Mesendoderm (in vitro differentiated cells): ENCODE results near the gene HSD17B12.

Experiments used
- DNase-seq: peaks from one replicate; pipeline ENCODE4 v3.0.0; 2013
- H2AK5ac ChIP-seq: 2 replicates; pipeline ENCODE4 v1.6.1; 2013; ENCODE audit warnings: low read length, inconsistent platforms
- H2BK120ac ChIP-seq: 2 replicates; pipeline ENCODE4 v1.6.1; 2013; ENCODE audit warnings: low read depth, mild to moderate bottlenecking, low read length, moderate library complexity, mixed read lengths
- H2BK15ac ChIP-seq: replicated peaks from 2 replicates; pipeline ENCODE4 v1.6.1; 2013; ENCODE audit warnings: low read depth, mild to moderate bottlenecking, moderate library complexity
- H2BK5ac ChIP-seq: 2 replicates; pipeline ENCODE4 v1.6.1; 2013; ENCODE audit warnings: low read length, inconsistent platforms
- H3K18ac ChIP-seq: 2 replicates; pipeline ENCODE4 v1.6.1; 2013; ENCODE audit warnings: mild to moderate bottlenecking, low read length, mixed read lengths
- H3K23ac ChIP-seq: one replicate; pipeline ENCODE4 v1.6.1; 2013; ENCODE audit warnings: low read length
- H3K27ac ChIP-seq: 2 replicates; pipeline ENCODE4 v1.5.1; 2013; ENCODE audit warnings: low read depth, mild to moderate bottlenecking, inconsistent platforms, low read length, moderate library complexity
- H3K27me3 ChIP-seq: 2 replicates; pipeline ENCODE4 v1.6.1; 2013; ENCODE audit warnings: low read length, control low read depth, mild to moderate bottlenecking, inconsistent platforms; ENCODE audit not compliant: insufficient read depth, poor library complexity
- H3K36me3 ChIP-seq: 2 replicates; pipeline ENCODE4 v1.6.1; 2013; ENCODE audit warnings: low read length, inconsistent platforms; ENCODE audit not compliant: control insufficient read depth, insufficient read depth
- H3K4ac ChIP-seq: one replicate; pipeline ENCODE4 v1.6.1; 2013; ENCODE audit warnings: low read depth, mild to moderate bottlenecking, low read length, moderate library complexity
- H3K4me1 ChIP-seq: 2 replicates; pipeline ENCODE4 v1.6.1; 2013; ENCODE audit warnings: low read depth, low read length, inconsistent platforms; ENCODE audit not compliant: control insufficient read depth
- H3K4me2 ChIP-seq: 2 replicates; pipeline ENCODE4 v1.6.1; 2013; ENCODE audit warnings: low read length
- H3K4me3 ChIP-seq: 2 replicates; pipeline ENCODE4 v1.5.1; 2013; ENCODE audit warnings: mild to moderate bottlenecking, low read length
- H3K56ac ChIP-seq: one replicate; pipeline ENCODE4 v1.6.1; 2013; ENCODE audit warnings: low read length
- H3K79me1 ChIP-seq: 2 replicates; pipeline ENCODE4 v1.6.1; 2013; ENCODE audit warnings: low read length, inconsistent platforms
- H3K79me2 ChIP-seq: 2 replicates; pipeline ENCODE4 v1.6.1; 2013; ENCODE audit warnings: mild to moderate bottlenecking, low read length; ENCODE audit not compliant: control insufficient read depth, insufficient read depth
- H3K9ac ChIP-seq: 2 replicates; pipeline ENCODE4 v1.6.1; 2013; ENCODE audit warnings: low read length, inconsistent platforms
- H4K5ac ChIP-seq: one replicate; pipeline ENCODE4 v1.6.1; 2013; ENCODE audit warnings: low read length
- H4K8ac ChIP-seq: one replicate; pipeline ENCODE4 v1.6.1; 2013; ENCODE audit warnings: low read depth, mild to moderate bottlenecking, control low read depth, low read length, moderate library complexity
- WGBS: extraction: QIAGEN DNeasy Blood & Tissue Kit; methylation state at CpG from one replicate; pipeline ENCODE4 v1.1.7; 2013; ENCODE audit warnings: low lambda C conversion rate, missing lambda C conversion rate; ENCODE audit not compliant: insufficient coverage; ENCODE audit errors: extremely low coverage; 5-methylcytosine and 5-hydroxymethylcytosine counted together

Gene HSD17B12

GRCh38 chr11:43845816-43846215 lies 165.3 kb downstream of the HSD17B12 start:
- peaks cover 2% of the 10 kb centered on the region for H3K79me1 ChIP-seq
- H3K18ac ChIP-seq: no peak overlapping the region
- no peak overlapping the region for H3K9ac ChIP-seq
- no peak overlapping the region for H3K27ac ChIP-seq
- no peak overlapping the region for H3K23ac ChIP-seq
- H3K4ac ChIP-seq: no peak overlapping the region
- H3K56ac ChIP-seq: no peak overlapping the region
- no peak overlapping the region for H2BK5ac ChIP-seq
- no peaks in the 10 kb centered on the region for H3K36me3 ChIP-seq
- no peak overlapping the region for H4K8ac ChIP-seq
- H3K79me2 ChIP-seq: no peaks in the 10 kb centered on the region
- no peak for DNase-seq
- H2BK120ac ChIP-seq: no peak overlapping the region
- H2AK5ac ChIP-seq: no peak overlapping the region
- no peak overlapping the region for H3K4me3 ChIP-seq
- WGBS: no CpG with 5 or more reads among the region's 3 CpGs
- H4K5ac ChIP-seq: no peak overlapping the region
- H3K4me2 ChIP-seq: no peak overlapping the region
- H2BK15ac ChIP-seq: no peak overlapping the region
- no peaks in the 10 kb centered on the region for H3K27me3 ChIP-seq
- H3K4me1 ChIP-seq: no peaks in the 10 kb centered on the region

- H2BK5ac ChIP-seq: no peak overlapping the region
- no peaks in the 10 kb centered on the region for H3K79me2 ChIP-seq
- DNase-seq: peak; percentile 84
- no peak overlapping the region for H3K27ac ChIP-seq
- H3K4me3 ChIP-seq: no peak overlapping the region
- no peak overlapping the region for H2BK15ac ChIP-seq
- no peak overlapping the region for H4K8ac ChIP-seq
- no peak overlapping the region for H3K18ac ChIP-seq
- no peak overlapping the region for H3K4me2 ChIP-seq
- H3K23ac ChIP-seq: no peak overlapping the region
- no CpG with 5 or more reads among the region's 4 CpGs for WGBS
- no peak overlapping the region for H3K9ac ChIP-seq
- no peaks in the 10 kb centered on the region for H3K36me3 ChIP-seq
- H3K4ac ChIP-seq: no peak overlapping the region
- no peak overlapping the region for H4K5ac ChIP-seq
- no peaks in the 10 kb centered on the region for H3K4me1 ChIP-seq
- no peak overlapping the region for H2BK120ac ChIP-seq
- H3K79me1 ChIP-seq: no peaks in the 10 kb centered on the region
- no peak overlapping the region for H2AK5ac ChIP-seq
- no peak overlapping the region for H3K56ac ChIP-seq
- H3K27me3 ChIP-seq: no peaks in the 10 kb centered on the region
These were observed 171.6 kb downstream of the HSD17B12 start for GRCh38 chr11:43852057-43852636.

GRCh38 chr11:43853781-43854180 lies 173.2 kb downstream of the HSD17B12 start:
- Histone ChIP-seq H3K4me2 (no peak overlapping the region), H3K56ac (no peak overlapping the region), H4K8ac (no peak overlapping the region), H2BK120ac (no peak overlapping the region), H3K36me3 (no peaks in the 10 kb centered on the region), H3K18ac (no peak overlapping the region), H2BK15ac (no peak overlapping the region), H3K79me2 (no peaks in the 10 kb centered on the region), H3K79me1 (no peaks in the 10 kb centered on the region), H3K4me3 (no peak overlapping the region), H3K27ac (no peak overlapping the region), H3K9ac (no peak overlapping the region), H3K27me3 (no peaks in the 10 kb centered on the region), H3K4ac (no peak overlapping the region), H2BK5ac (no peak overlapping the region), H3K23ac (no peak overlapping the region), H3K4me1 (no peaks in the 10 kb centered on the region), H2AK5ac (no peak overlapping the region), H4K5ac (no peak overlapping the region)
- DNase-seq: no peak

- no peak overlapping the region for H3K9ac ChIP-seq
- no peaks in the 10 kb centered on the region for H3K36me3 ChIP-seq
- H3K4me3 ChIP-seq: no peak overlapping the region
- H3K56ac ChIP-seq: no peak overlapping the region
- no peak overlapping the region for H4K5ac ChIP-seq
- no peak overlapping the region for H4K8ac ChIP-seq
- no peak for DNase-seq
- H3K27ac ChIP-seq: no peak overlapping the region
- no peaks in the 10 kb centered on the region for H3K79me2 ChIP-seq
- no peak overlapping the region for H2BK120ac ChIP-seq
- H3K4me1 ChIP-seq: no peaks in the 10 kb centered on the region
- no peaks in the 10 kb centered on the region for H3K27me3 ChIP-seq
- no peak overlapping the region for H2BK15ac ChIP-seq
- no peak overlapping the region for H3K18ac ChIP-seq
- no peaks in the 10 kb centered on the region for H3K79me1 ChIP-seq
- no peak overlapping the region for H3K4me2 ChIP-seq
- H2AK5ac ChIP-seq: no peak overlapping the region
- no peak overlapping the region for H3K23ac ChIP-seq
- H2BK5ac ChIP-seq: no peak overlapping the region
- no peak overlapping the region for H3K4ac ChIP-seq
- no CpG with 5 or more reads among the region's 3 CpGs for WGBS
These were observed 176.5 kb downstream of the HSD17B12 start for GRCh38 chr11:43856993-43857392.

- Histone ChIP-seq H3K27me3 (no peaks in the 10 kb centered on the region), H3K23ac (no peak overlapping the region), H2BK5ac (no peak overlapping the region), H2BK120ac (no peak overlapping the region), H3K4me2 (no peak overlapping the region), H3K79me2 (no peaks in the 10 kb centered on the region), H3K79me1 (no peaks in the 10 kb centered on the region), H3K4ac (no peak overlapping the region), H3K18ac (no peak overlapping the region), H4K8ac (no peak overlapping the region), H3K27ac (no peak overlapping the region), H4K5ac (no peak overlapping the region), H3K56ac (no peak overlapping the region), H2AK5ac (no peak overlapping the region), H3K9ac (no peak overlapping the region), H2BK15ac (no peak overlapping the region), H3K4me1 (no peaks in the 10 kb centered on the region), H3K4me3 (no peak overlapping the region), H3K36me3 (no peaks in the 10 kb centered on the region)
- WGBS: no CpG with 5 or more reads among the region's 2 CpGs
- DNase-seq: no peak
These were observed 180.6 kb downstream of the HSD17B12 start for GRCh38 chr11:43861141-43861540.

GRCh38 chr11:43866520-43866919 lies 186.0 kb downstream of the HSD17B12 start:
- no peak for DNase-seq
- H3K79me2 ChIP-seq: no peaks in the 10 kb centered on the region
- no CpG with 5 or more reads among the region's 2 CpGs for WGBS

More at GRCh38 chr11:43866520-43866919, 186.0 kb downstream of the HSD17B12 start:
- no peaks in the 10 kb centered on the region for H3K4me1 ChIP-seq
- H4K5ac ChIP-seq: no peak overlapping the region
- no peaks in the 10 kb centered on the region for H3K36me3 ChIP-seq
- H2BK5ac ChIP-seq: no peak overlapping the region
- no peak overlapping the region for H3K23ac ChIP-seq
- no peaks in the 10 kb centered on the region for H3K79me1 ChIP-seq
- no peak overlapping the region for H3K4me2 ChIP-seq
- H3K27ac ChIP-seq: no peak overlapping the region
- H3K4ac ChIP-seq: no peak overlapping the region
- no peaks in the 10 kb centered on the region for H3K27me3 ChIP-seq
- no peak overlapping the region for H3K4me3 ChIP-seq
- H2BK15ac ChIP-seq: no peak overlapping the region
- no peak overlapping the region for H4K8ac ChIP-seq
- H3K9ac ChIP-seq: no peak overlapping the region
- no peak overlapping the region for H3K18ac ChIP-seq
- H2AK5ac ChIP-seq: no peak overlapping the region
- no peak overlapping the region for H2BK120ac ChIP-seq
- no peak overlapping the region for H3K56ac ChIP-seq
